Loucy (cell line): ENCODE data around the gene RABL6.

Source experiments
- H2AFZ ChIP-seq: fragments of 200-600 bp; sonication (generic); 2 replicates; pipeline ENCODE4 v1.6.0; 2016; ENCODE audit warnings: antibody characterized with exemption, mild to moderate bottlenecking, low read length, moderate library complexity
- H3F3A ChIP-seq: fragments of 200-600 bp; 2 replicates; pipeline ENCODE4 v1.6.0; 2016; ENCODE audit warnings: antibody characterized with exemption, low read depth, mild to moderate bottlenecking
- H3K27me3 ChIP-seq: fragments of 200-600 bp; sonication (generic); 2 replicates; pipeline ENCODE4 v1.6.1; 2014; ENCODE audit warnings: low read length, mild to moderate bottlenecking; ENCODE audit not compliant: insufficient read depth, poor library complexity, severe bottlenecking
- H3K36me3 ChIP-seq: fragments of 200-600 bp; sonication (generic); 2 replicates; pipeline ENCODE4 v1.6.1; 2016; ENCODE audit warnings: low read length; ENCODE audit not compliant: insufficient read depth
- H3K4me1 ChIP-seq: fragments of 200-600 bp; sonication (generic); 2 replicates; pipeline ENCODE4 v1.5.1; 2014; ENCODE audit warnings: low read length, mild to moderate bottlenecking; ENCODE audit not compliant: insufficient read depth, poor library complexity, severe bottlenecking
- H3K4me2 ChIP-seq: fragments of 200-600 bp; sonication (generic); 2 replicates; pipeline ENCODE4 v1.6.0; 2014; ENCODE audit warnings: antibody characterized with exemption, low read length, low read depth, mild to moderate bottlenecking; ENCODE audit not compliant: poor library complexity, severe bottlenecking
- H3K4me3 ChIP-seq: fragments of 200-600 bp; sonication (generic); 2 replicates; pipeline ENCODE4 v1.5.1; 2014; ENCODE audit warnings: low read length, mild to moderate bottlenecking, mixed read lengths; ENCODE audit not compliant: poor library complexity, severe bottlenecking
- H3K79me2 ChIP-seq: fragments of 200-600 bp; sonication (generic); 2 replicates; pipeline ENCODE4 v1.6.1; 2014; ENCODE audit warnings: low read length; ENCODE audit not compliant: insufficient read depth
- H3K9ac ChIP-seq: fragments of 200-600 bp; sonication (generic); 2 replicates; pipeline ENCODE4 v1.6.0; 2014; ENCODE audit warnings: mild to moderate bottlenecking, low read depth, low read length, moderate library complexity; ENCODE audit not compliant: poor library complexity, severe bottlenecking
- H3K9me2 ChIP-seq: fragments of 200-600 bp; sonication (generic); replicated peaks from 2 replicates; pipeline ENCODE4 v1.6.1; 2016; ENCODE audit warnings: low read depth, low read length, mixed read lengths
- H3K9me3 ChIP-seq: fragments of 200-600 bp; sonication (generic); 2 replicates; pipeline ENCODE4 v1.6.1; 2014; ENCODE audit warnings: mild to moderate bottlenecking, antibody characterized with exemption, low read length, low read depth; ENCODE audit not compliant: insufficient read depth
- H4K20me1 ChIP-seq: fragments of 200-600 bp; sonication (generic); 2 replicates; pipeline ENCODE4 v1.6.0; 2014; ENCODE audit warnings: antibody characterized with exemption, low read length, mild to moderate bottlenecking; ENCODE audit not compliant: insufficient read depth, poor library complexity, severe bottlenecking
- EZH2phosphoT487 ChIP-seq: fragments of 200-600 bp; IDR thresholded peaks from 2 replicates; pipeline ENCODE4 v1.6.1; 2018; ENCODE audit warnings: antibody characterized with exemption, mild to moderate bottlenecking, moderate library complexity, borderline replicate concordance
- TF ChIP-seq, protein P1 (sequence below): fragments of 200-600 bp; sonication (generic); conservative IDR thresholded peaks from 2 replicates; pipeline ENCODE4 v1.5.1; 2014; ENCODE audit warnings: mild to moderate bottlenecking, antibody characterized with exemption, low read length

RABL6 gene

GRCh38 chr9:136789523-136789937 lies 18.2 kb upstream of the RABL6 start:
- H4K20me1 ChIP-seq = peaks cover 9% of the 10 kb centered on the region
- no peaks in the 10 kb centered on the region for H3K9me3 ChIP-seq
- H3K27me3 ChIP-seq = no peaks in the 10 kb centered on the region
- no peak overlapping the region for H3K4me3 ChIP-seq
- no peak overlapping the region for H3K4me2 ChIP-seq
- H3K9ac ChIP-seq = no peak overlapping the region
- H3F3A ChIP-seq = no peaks in the 10 kb centered on the region
- H3K9me2 ChIP-seq = no peaks in the 10 kb centered on the region
- no peak for TF ChIP-seq EZH2phosphoT487
- no peaks in the 10 kb centered on the region; the same call in 1 of the 2 replicates for H3K79me2 ChIP-seq
- H3K36me3 ChIP-seq = no peaks in the 10 kb centered on the region
- H2AFZ ChIP-seq = no peak overlapping the region
- peaks cover 18% of the 10 kb centered on the region for H3K4me1 ChIP-seq

DNA sequence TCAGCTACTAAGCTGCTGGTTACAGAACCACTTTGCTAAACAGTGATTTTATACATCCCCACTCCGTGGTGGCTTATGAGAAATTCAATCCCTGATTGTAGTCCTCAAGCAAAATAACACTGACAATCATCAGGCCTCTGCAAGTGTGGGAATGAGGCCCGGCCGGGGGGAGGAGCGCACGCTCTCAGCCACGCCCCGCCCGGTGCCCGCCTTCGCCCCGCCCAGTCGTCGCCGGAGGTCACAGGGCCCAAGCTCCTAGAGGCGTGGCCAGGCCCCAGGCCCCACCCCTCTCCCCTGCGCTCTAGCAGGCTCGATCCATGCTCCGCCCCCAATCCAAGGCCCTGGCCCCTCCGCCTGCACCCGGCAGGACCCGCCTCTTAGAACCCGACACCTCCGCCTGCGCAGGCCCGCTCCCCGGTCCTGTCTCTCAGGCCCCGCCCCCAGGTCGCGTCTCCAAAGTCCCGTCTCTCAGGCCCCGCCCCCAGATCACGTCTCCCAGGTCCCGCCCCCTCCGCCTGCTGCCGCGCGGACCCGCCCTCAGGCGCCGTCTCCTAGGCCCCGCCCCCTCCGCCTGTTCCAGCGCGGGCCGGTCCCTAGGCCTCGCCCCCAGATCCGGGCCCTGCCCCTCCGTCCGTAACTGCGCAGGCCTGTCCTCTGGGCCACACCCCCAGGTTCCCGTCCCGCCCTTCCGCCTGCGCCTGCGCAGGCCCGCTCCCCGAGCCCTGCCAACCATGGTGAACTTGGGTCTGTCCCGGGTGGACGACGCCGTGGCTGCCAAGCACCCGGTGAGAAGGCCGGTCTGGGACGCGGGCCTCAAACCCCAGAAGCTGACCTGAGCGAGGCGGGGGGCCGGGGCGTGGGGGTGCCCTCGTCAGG lies 16.9 kb upstream of the RABL6 start, which contains the start of gene TMEM141:
TMEM141 (plus strand) TSS at position 705 of the 876 bp plus-strand sequence; CDS start at position 732, 27 bp downstream.
- H3K4me2 ChIP-seq = peak within 1 kb of the TSS; percentile 98
- peaks cover 9% of the 10 kb centered on the region for H4K20me1 ChIP-seq
- H3K9ac ChIP-seq = peak within 1 kb of the TSS; percentile 95
- TF ChIP-seq EZH2phosphoT487 = no peak
- TF ChIP-seq, protein P1, sequence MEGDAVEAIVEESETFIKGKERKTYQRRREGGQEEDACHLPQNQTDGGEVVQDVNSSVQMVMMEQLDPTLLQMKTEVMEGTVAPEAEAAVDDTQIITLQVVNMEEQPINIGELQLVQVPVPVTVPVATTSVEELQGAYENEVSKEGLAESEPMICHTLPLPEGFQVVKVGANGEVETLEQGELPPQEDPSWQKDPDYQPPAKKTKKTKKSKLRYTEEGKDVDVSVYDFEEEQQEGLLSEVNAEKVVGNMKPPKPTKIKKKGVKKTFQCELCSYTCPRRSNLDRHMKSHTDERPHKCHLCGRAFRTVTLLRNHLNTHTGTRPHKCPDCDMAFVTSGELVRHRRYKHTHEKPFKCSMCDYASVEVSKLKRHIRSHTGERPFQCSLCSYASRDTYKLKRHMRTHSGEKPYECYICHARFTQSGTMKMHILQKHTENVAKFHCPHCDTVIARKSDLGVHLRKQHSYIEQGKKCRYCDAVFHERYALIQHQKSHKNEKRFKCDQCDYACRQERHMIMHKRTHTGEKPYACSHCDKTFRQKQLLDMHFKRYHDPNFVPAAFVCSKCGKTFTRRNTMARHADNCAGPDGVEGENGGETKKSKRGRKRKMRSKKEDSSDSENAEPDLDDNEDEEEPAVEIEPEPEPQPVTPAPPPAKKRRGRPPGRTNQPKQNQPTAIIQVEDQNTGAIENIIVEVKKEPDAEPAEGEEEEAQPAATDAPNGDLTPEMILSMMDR = no peak
- H3K79me2 ChIP-seq = no peaks in the 10 kb centered on the region; the same call in 1 of the 2 replicates
- H3K9me2 ChIP-seq = no peaks in the 10 kb centered on the region
- peaks cover 18% of the 10 kb centered on the region for H3K4me1 ChIP-seq
- H3K4me3 ChIP-seq = peak within 1 kb of the TSS; percentile 89
- no peaks in the 10 kb centered on the region for H3K36me3 ChIP-seq
- no peaks in the 10 kb centered on the region for H3F3A ChIP-seq
- peak within 1 kb of the TSS; percentile 81 for H2AFZ ChIP-seq
- H3K27me3 ChIP-seq = no peaks in the 10 kb centered on the region
- H3K9me3 ChIP-seq = no peaks in the 10 kb centered on the region

GRCh38 chr9:136791516-136792276 lies 16.1 kb upstream of the RABL6 start:
- H3K27me3 ChIP-seq = no peaks in the 10 kb centered on the region
- H3K36me3 ChIP-seq = no peaks in the 10 kb centered on the region
- H3K9me2 ChIP-seq = no peaks in the 10 kb centered on the region
- H3K79me2 ChIP-seq = no peaks in the 10 kb centered on the region; the same call in 1 of the 2 replicates
- H3K4me2 ChIP-seq = peak overlapping the region; percentile 98
- peaks cover 18% of the 10 kb centered on the region for H3K4me1 ChIP-seq
- peak overlapping the region; percentile 81 for H2AFZ ChIP-seq
- peak overlapping the region; percentile 89 for H3K4me3 ChIP-seq
- H3K9me3 ChIP-seq = no peaks in the 10 kb centered on the region
- H4K20me1 ChIP-seq = peaks cover 9% of the 10 kb centered on the region
- H3F3A ChIP-seq = no peaks in the 10 kb centered on the region
- H3K9ac ChIP-seq = peak overlapping the region; percentile 95
- TF ChIP-seq, protein P1 = peak; percentile 99
- TF ChIP-seq EZH2phosphoT487 = no peak
